HG02623 (cell line): ENCODE results near the gene TMEM184C.
A peak's percentile ranks its signal among the peaks of the same experiment; 100 is the strongest.

ENCODE experiments used
- ATAC-seq: cut with Tn5 transposase; IDR thresholded peaks from one replicate; pipeline ENCODE4 v1.9.1; 2021; ENCODE audit warnings: moderate library complexity; ENCODE audit not compliant: unreplicated experiment

TMEM184C gene

GRCh38 chr4:147599206-147599605 lies 18.0 kb upstream of the TMEM184C start:
- ATAC-seq = no peak

GRCh38 chr4:147599769-147600168 lies 17.4 kb upstream of the TMEM184C start:
- ATAC-seq = no peak

- no peak for ATAC-seq
These were observed 11.7 kb upstream of the TMEM184C start for GRCh38 chr4:147605499-147605898.

- no peak for ATAC-seq
These were observed 9.7 kb upstream of the TMEM184C start for GRCh38 chr4:147607471-147607870.

- no peak for ATAC-seq
These were observed 6.5 kb upstream of the TMEM184C start for GRCh38 chr4:147610686-147611085.

- ATAC-seq = peak; percentile 4
These were observed 386 bp upstream of the TMEM184C start for GRCh38 chr4:147616849-147617172.

GRCh38 chr4:147617841-147618691 lies 869 bp downstream of the TMEM184C start:
- no peak for ATAC-seq

GRCh38 chr4:147620315-147620714 lies 3.1 kb downstream of the TMEM184C start:
- ATAC-seq = no peak

- ATAC-seq = no peak
These were observed 8.5 kb downstream of the TMEM184C start for GRCh38 chr4:147625733-147626132.

GRCh38 chr4:147626903-147627302 lies 9.7 kb downstream of the TMEM184C start:
- ATAC-seq = no peak

- no peak for ATAC-seq
These were observed 11.2 kb downstream of the TMEM184C start for GRCh38 chr4:147628415-147628814.

GRCh38 chr4:147629783-147630730 lies 12.9 kb downstream of the TMEM184C start:
- no peak for ATAC-seq

- no peak for ATAC-seq
These were observed 15.9 kb downstream of the TMEM184C start for GRCh38 chr4:147633113-147633512.

- ATAC-seq = no peak
These were observed 16.4 kb downstream of the TMEM184C start for GRCh38 chr4:147633643-147634042.

GRCh38 chr4:147635348-147635747 lies 18.2 kb downstream of the TMEM184C start:
- no peak for ATAC-seq

GRCh38 chr4:147638365-147638764 lies 21.2 kb downstream of the TMEM184C start:
- no peak for ATAC-seq

- ATAC-seq = peak; percentile 55
These were observed 21.7 kb downstream of the TMEM184C start for GRCh38 chr4:147638942-147639341.

GRCh38 chr4:147639388-147639787 lies 22.2 kb downstream of the TMEM184C start:
- no peak for ATAC-seq

- no peak for ATAC-seq
These were observed 23.1 kb downstream of the TMEM184C start for GRCh38 chr4:147640331-147640730.

GRCh38 chr4:147643616-147644015 lies 26.4 kb downstream of the TMEM184C start:
- no peak for ATAC-seq

- ATAC-seq = no peak
These were observed 27.3 kb downstream of the TMEM184C start for GRCh38 chr4:147644471-147644870.

- no peak for ATAC-seq
These were observed 27.9 kb downstream of the TMEM184C start for GRCh38 chr4:147645099-147645498.
